ENCODE results near the gene ARVCF. TPM values are rescaled to one million over a fixed set of nuclear protein-coding genes. Genes with fewer than 3 reads are reported as not detected.

ARVCF gene
- total and polyA plus RNA-seq, 9 of the 15 experiments (the other 6 are each of a cell fraction or from before 2014, with no cell fraction given): 0.03 to 97.4 (median 15.6) TPM

GRCh38 chr22:20010307-20011122 lies 6.1 kb downstream of the ARVCF start (continued):
- TF ChIP-seq CTCFL (IDR thresholded peaks at IDR 0.05; ENCODE audit: borderline replicate concordance, insufficient read depth, low read depth, low read length, poor library complexity, severe bottlenecking): no peak
- no peak for TF ChIP-seq CTCF (IDR thresholded peaks at IDR 0.05 in 2 of 3, conservative IDR thresholded peaks at IDR 0.05 in 1 of 3; ENCODE audit: insufficient read depth in 2 of 3, low read depth in 1 of 3, low read length in 3 of 3)
- TF ChIP-seq ZZZ3 (IDR thresholded peaks at IDR 0.05): no peak
- no peak for TF ChIP-seq HNRNPH1 (optimal IDR thresholded peaks at IDR 0.05; ENCODE audit: low read depth, low read length)
- peak; percentile 76; the same call in 1 of the 2 replicates for TF ChIP-seq GABPB2 (CRISPR knock-in tag; conservative IDR thresholded peaks at IDR 0.05)
- 0 out of 2 replicates have a peak, but pooled peaks have one; percentile 30 for TF ChIP-seq ZKSCAN1 (IDR thresholded peaks at IDR 0.05; ENCODE audit: low read depth, low read length)
- no peak for TF ChIP-seq DEAF1 (CRISPR knock-in tag; IDR thresholded peaks at IDR 0.05)
- TF ChIP-seq NONO (IDR thresholded peaks at IDR 0.05; ENCODE audit: low read depth in 2 of 2, low read length in 1 of 2): no peak
- no peak for TF ChIP-seq RAD21 (CRISPR knock-in tag; conservative IDR thresholded peaks at IDR 0.05 in 1 of 2, IDR thresholded peaks at IDR 0.05 in 1 of 2)
- TF ChIP-seq ZNF551 (CRISPR knock-in tag; IDR thresholded peaks at IDR 0.05): no peak
- TF ChIP-seq ZBTB33 (CRISPR knock-in tag; IDR thresholded peaks at IDR 0.05): no peak
- TF ChIP-seq OTX1 (CRISPR knock-in tag; IDR thresholded peaks at IDR 0.05): no peak
- TF ChIP-seq LCOR (CRISPR knock-in tag; IDR thresholded peaks at IDR 0.05): no peak
- no peak for TF ChIP-seq USF2 (CRISPR knock-in tag; IDR thresholded peaks at IDR 0.05)
- TF ChIP-seq STAT5A (IDR thresholded peaks at IDR 0.05; ENCODE audit: borderline replicate concordance, low read length): no peak
- TF ChIP-seq BHLHE40 (IDR thresholded peaks at IDR 0.05; ENCODE audit: low read length): peak; percentile 94
- no peak for TF ChIP-seq HES1 (IDR thresholded peaks at IDR 0.05; ENCODE audit: low read depth)

Data from K562 (cell line).